SH-SY5Y (cell line): ENCODE results near the gene KITLG.

Experiments
- GATA2 ChIP-seq: IDR thresholded peaks from 2 replicates; pipeline ENCODE4 v1.6.1; 2011; ENCODE audit warnings: mild to moderate bottlenecking, low read depth, low read length
- GATA3 ChIP-seq: IDR thresholded peaks from 2 replicates; pipeline ENCODE4 v1.6.1; 2011; ENCODE audit warnings: low read depth, mild to moderate bottlenecking, low read length, moderate library complexity

KITLG gene, protein sequence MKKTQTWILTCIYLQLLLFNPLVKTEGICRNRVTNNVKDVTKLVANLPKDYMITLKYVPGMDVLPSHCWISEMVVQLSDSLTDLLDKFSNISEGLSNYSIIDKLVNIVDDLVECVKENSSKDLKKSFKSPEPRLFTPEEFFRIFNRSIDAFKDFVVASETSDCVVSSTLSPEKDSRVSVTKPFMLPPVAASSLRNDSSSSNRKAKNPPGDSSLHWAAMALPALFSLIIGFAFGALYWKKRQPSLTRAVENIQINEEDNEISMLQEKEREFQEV

GRCh38 chr12:88580051-88580871 is at the start of gene KITLG:
Gene KITLG, minus strand, starts transcription at chr12:88580471. Its CDS starts 193 bp downstream, at chr12:88580278.
- TF ChIP-seq GATA3 (no peak), GATA2 (no peak; the same call in 1 of the 2 replicates)

DNA sequence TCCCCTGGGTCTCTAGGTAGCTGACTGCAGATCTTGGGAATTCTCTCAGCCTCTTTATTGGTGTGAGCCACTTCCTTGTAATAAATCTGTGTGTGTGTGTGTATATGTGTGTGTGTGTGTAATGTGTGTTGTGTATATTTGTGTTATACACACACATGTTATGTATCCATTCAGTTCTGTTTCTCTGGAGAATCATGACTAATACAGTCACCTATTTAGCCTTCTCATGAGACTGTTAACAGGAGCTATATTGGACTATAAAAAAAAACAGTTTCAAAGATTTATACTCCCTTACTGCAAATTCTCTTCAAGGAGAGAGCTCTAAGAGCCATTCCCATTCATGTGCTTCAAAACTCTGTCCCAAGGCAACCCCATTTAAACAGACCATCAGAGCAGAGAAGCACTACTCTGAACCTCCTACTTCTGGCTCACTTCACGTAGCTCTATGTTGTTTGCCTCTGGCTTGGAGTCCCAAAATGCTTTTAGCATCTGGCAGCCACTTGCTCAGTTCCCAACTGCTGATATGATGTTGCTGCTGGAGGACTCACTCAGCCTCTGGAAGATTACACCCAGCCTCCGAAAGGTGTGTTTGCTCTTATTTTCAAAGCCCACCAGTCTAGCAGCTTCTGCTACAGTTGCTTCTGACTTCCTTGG is 48.7 kb upstream of the KITLG start:
- TF ChIP-seq GATA3 (no peak), GATA2 (no peak)

- TF ChIP-seq GATA2 (no peak), GATA3 (no peak)
Measured at GRCh38 chr12:88627501-88627900, 47.2 kb upstream of the KITLG start.

- no peak for TF ChIP-seq GATA3
- peak; percentile 56; the same call in 1 of the 2 replicates for TF ChIP-seq GATA2
Measured at GRCh38 chr12:88625356-88625755, 45.1 kb upstream of the KITLG start.

DNA sequence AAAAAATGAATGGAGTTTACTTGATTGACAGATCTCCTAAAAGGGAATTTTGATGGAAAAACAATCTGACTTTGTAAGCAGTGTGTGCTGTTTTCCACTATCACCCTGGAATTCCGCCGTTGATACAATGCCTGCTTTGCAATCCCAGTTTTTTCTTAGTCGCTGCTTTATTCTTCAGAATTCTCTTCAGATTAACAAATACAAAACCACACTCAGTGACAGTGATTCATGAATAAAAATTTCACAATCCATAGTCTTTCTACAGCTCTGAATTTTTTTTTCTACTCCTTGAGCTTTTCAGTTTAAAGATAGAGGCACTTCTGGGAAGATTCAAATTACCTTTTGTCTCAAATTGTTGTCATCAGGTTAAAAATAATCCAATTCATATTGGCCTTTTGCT is 44.6 kb upstream of the KITLG start:
- TF ChIP-seq GATA3: no peak

DNA sequence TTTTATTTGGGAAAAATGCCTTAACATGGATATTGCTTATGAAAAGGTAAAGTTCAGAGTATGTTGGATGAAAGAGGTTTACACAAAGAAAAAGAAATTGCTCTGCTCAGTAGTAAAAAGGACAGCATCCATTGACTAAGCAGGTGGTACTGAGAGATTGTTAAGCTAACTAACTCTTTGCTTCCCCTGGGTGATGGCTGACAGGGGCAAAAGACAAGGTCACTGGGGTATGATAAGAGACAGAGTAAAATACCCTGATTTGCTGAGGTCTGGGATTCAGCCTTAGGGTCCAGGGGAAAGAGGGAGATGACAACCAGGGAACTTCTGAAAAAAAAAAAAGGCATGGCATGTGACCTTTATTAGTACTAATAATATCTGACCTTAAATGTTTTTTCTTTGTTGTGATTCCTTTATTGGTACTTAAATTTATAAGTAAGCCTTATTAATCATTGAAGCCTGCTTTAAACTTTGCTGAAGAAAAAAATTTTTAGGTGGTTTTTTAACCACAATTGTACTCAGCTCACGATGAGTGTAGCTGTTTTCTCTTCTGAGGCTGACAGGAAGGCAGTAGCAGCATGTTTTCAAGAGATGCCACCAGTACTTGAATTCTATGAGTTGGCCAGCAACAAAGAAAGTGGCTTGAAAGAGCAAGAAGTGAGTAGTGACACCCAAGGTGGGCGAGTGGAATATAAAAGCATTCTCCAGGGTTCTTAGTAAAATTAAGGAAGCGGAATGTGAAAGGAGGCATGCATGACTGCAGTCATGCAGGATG is 43.7 kb upstream of the KITLG start:
- no peak for TF ChIP-seq GATA3
- TF ChIP-seq GATA2: no peak

GRCh38 chr12:88617352-88617751 is 37.1 kb upstream of the KITLG start:
- TF ChIP-seq GATA2 (no peak), GATA3 (no peak)

DNA sequence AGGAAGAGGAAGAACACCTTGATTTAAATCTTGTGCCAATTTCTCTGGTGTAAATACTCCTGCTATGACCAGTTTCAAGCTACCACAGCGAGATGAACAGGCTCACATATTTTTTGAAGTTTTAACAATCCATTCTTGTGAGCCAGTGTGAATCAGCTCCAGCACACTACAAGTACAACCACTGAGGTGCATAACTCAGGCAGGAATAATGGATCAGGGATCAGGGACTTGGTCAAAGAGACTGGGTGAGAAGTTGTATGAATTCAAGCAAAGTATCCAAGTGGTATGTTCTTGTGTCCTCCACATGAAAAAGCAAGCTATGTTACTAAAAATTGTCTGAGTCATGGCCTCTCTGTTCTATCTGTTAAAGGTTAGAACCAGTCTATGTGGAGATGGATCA is 35.2 kb upstream of the KITLG start:
- TF ChIP-seq GATA3: no peak
- no peak for TF ChIP-seq GATA2

DNA sequence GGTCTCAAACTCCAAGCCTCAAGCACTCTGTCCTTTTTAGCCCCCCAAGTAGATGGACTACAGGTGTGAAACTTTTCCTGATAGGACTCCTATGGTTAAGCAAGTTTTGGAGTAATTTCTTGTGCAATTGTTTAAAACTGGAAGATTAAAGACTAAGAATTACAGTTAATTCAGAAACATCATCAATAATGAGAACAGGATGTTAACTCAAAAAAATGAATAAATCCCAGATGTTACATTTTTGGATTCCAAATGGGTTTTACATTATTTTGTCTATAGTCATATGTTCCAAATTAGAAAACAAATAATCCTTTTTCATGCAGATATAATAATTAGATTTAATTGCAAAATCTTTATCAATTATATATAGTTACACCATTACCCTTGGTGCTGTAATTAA is 24.4 kb upstream of the KITLG start:
- TF ChIP-seq GATA2: no peak
- no peak for TF ChIP-seq GATA3

GRCh38 chr12:88600272-88600671 is 20.0 kb upstream of the KITLG start:
- TF ChIP-seq GATA2: no peak
- no peak for TF ChIP-seq GATA3

DNA sequence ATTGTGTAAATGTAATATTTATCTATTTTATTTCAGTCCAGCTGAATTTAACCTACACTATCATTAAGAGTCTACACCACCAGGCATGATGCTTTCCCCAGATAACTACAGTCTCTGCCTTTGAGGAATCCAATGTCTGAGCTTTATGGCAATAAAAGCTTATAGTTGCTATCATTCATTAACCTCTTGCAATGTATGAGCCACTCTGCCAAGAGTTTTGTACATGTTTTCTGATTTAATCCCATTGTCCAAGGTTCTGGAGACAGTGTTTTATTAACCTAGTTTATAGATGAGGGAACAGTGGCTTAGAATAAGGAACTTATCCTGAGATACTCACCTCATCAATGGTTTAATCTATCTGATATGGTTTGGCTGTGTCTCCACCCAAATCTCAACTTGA is 17.1 kb upstream of the KITLG start:
- no peak for TF ChIP-seq GATA2
- TF ChIP-seq GATA3: no peak

- TF ChIP-seq GATA3: no peak
Measured at GRCh38 chr12:88595697-88596096, 15.4 kb upstream of the KITLG start.

DNA sequence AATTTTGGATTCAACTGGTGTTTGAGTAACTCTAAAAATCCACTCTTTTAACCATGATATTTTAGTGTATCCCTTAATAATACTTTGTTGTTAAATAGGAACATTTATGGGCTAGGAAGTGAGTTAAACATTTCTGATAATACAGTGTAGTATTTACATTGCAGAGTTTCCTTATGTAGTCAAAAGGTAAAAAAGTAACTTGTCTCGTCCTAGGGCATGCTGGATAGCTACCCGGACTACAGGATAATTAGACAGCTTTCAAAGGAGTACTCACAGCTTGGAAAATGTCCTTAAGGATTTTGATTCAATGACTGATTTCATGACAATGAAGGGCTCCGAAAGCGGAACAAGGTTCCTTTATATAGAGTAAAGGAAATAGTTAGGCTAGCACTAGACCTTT is 14.5 kb upstream of the KITLG start:
- no peak for TF ChIP-seq GATA3
- no peak for TF ChIP-seq GATA2

- TF ChIP-seq GATA3 (no peak), GATA2 (no peak)
Measured at GRCh38 chr12:88591343-88591742, 11.1 kb upstream of the KITLG start.

DNA sequence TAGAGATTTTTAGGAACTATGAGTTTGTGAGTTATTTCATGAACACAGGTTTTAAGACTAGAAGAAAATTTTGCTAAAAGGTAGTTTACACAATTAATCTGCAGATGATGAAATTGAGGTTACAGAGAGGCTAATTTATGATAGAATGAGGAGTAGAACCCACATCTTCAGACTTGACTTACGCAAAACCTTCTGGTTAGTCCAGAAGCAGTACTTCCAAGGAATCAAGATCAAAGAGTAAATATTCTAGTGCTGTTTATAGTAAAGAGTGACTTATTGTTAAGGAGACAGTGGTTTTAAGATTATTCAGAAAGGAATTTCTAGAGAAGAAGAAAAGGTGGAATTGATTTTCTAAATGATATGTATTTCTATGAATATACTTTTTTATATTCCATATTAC is 10.6 kb upstream of the KITLG start:
- no peak for TF ChIP-seq GATA2
- no peak for TF ChIP-seq GATA3
